HG02571 (cell line): Measurements from ENCODE around the gene ELMO1.

ENCODE experiments used
- ATAC-seq: cut with Tn5 transposase; IDR thresholded peaks from one replicate; pipeline ENCODE4 v1.9.1; 2021; ENCODE audit warnings: mild to moderate bottlenecking, moderate library complexity; ENCODE audit not compliant: unreplicated experiment

The ELMO1 gene

GRCh38 chr7:37471619-37472018 lies 23.0 kb upstream of the ELMO1 start:
- ATAC-seq: no peak

- ATAC-seq: peak; percentile 61
Measured at GRCh38 chr7:37467002-37467401, 18.3 kb upstream of the ELMO1 start.

- no peak for ATAC-seq
Measured at GRCh38 chr7:37462138-37462537, 13.5 kb upstream of the ELMO1 start.

- no peak for ATAC-seq
Measured at GRCh38 chr7:37455081-37455480, 6.4 kb upstream of the ELMO1 start.

GRCh38 chr7:37452346-37452745 lies 3.7 kb upstream of the ELMO1 start:
- no peak for ATAC-seq

- ATAC-seq: no peak
Measured at GRCh38 chr7:37450035-37450434, 1.4 kb upstream of the ELMO1 start.

GRCh38 chr7:37449621-37450020 lies 957 bp upstream of the ELMO1 start:
- ATAC-seq: no peak

- peak; percentile 18 for ATAC-seq
Measured at GRCh38 chr7:37448011-37448635, 541 bp downstream of the ELMO1 start.

- no peak for ATAC-seq
Measured at GRCh38 chr7:37446371-37446770, 2.3 kb downstream of the ELMO1 start.

- ATAC-seq: no peak
Measured at GRCh38 chr7:37445790-37446189, 2.9 kb downstream of the ELMO1 start.

GRCh38 chr7:37445064-37445723 lies 3.5 kb downstream of the ELMO1 start:
- no peak for ATAC-seq

GRCh38 chr7:37443627-37444026 lies 5.0 kb downstream of the ELMO1 start:
- no peak for ATAC-seq

- ATAC-seq: no peak
Measured at GRCh38 chr7:37442268-37442667, 6.4 kb downstream of the ELMO1 start.

GRCh38 chr7:37441816-37442215 lies 6.8 kb downstream of the ELMO1 start:
- ATAC-seq: no peak

GRCh38 chr7:37441386-37441760 lies 7.3 kb downstream of the ELMO1 start:
- ATAC-seq: no peak

- no peak for ATAC-seq
Measured at GRCh38 chr7:37440738-37441385, 7.8 kb downstream of the ELMO1 start.

- ATAC-seq: no peak
Measured at GRCh38 chr7:37439653-37440026, 9.0 kb downstream of the ELMO1 start.

GRCh38 chr7:37438906-37439652 lies 9.6 kb downstream of the ELMO1 start:
- ATAC-seq: no peak

- no peak for ATAC-seq
Measured at GRCh38 chr7:37435156-37435855, 13.4 kb downstream of the ELMO1 start.

- no peak for ATAC-seq
Measured at GRCh38 chr7:37434529-37434928, 14.1 kb downstream of the ELMO1 start.

- ATAC-seq: no peak
Measured at GRCh38 chr7:37433166-37433565, 15.5 kb downstream of the ELMO1 start.
